Subcutaneous adipose tissue (tissue), 4 donors: ENCODE data around the gene CDH4. TPM values are rescaled to one million over a fixed set of nuclear protein-coding genes. Genes with fewer than 3 reads are reported as not detected.

ENCODE experiments used
- CTCF ChIP-seq: fragments of 450-650 bp; IDR thresholded peaks from one replicate; pipeline ENCODE4 v1.5.1; 2016; ENCODE audit warnings: low read depth, mild to moderate bottlenecking, control low read depth, antibody characterized with exemption, moderate library complexity
- total RNA-seq, 4 donors: library from RNA; depleted of rRNA; stranded (reverse); fragments of >200 nt; gene quantifications; one replicate each; pipeline ENCODE4 v1.1.0, GENCODE V29; 2016

CDH4 gene
- total RNA-seq, 4 donors from 2014 or later: not detected

GRCh38 chr20:61371501-61372136, 119.6 kb downstream of the CDH4 start:
- TF ChIP-seq CTCF: no peak

GRCh38 chr20:61372137-61373054, 120.3 kb downstream of the CDH4 start:
- TF ChIP-seq CTCF: no peak

DNA sequence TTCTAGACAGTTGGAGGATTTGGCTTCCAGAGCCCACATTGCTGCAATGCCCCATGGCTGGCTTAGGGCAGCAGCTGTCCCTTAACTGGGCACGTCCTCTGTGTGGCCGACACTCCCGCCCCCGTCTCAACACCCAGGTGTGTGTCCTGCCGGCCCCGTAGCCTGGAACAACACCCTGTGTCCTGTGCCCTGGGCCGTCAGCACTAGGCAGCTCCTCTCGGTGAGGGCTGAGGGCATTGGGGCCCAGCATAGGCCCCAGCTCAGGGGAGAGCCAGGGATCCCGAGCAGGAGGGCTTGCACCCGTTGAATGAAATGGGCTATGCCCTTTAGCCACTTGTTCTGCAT, 121.0 kb downstream of the CDH4 start:
- TF ChIP-seq CTCF: no peak

GRCh38 chr20:61373956-61374545, 122.0 kb downstream of the CDH4 start:
- TF ChIP-seq CTCF: no peak

DNA sequence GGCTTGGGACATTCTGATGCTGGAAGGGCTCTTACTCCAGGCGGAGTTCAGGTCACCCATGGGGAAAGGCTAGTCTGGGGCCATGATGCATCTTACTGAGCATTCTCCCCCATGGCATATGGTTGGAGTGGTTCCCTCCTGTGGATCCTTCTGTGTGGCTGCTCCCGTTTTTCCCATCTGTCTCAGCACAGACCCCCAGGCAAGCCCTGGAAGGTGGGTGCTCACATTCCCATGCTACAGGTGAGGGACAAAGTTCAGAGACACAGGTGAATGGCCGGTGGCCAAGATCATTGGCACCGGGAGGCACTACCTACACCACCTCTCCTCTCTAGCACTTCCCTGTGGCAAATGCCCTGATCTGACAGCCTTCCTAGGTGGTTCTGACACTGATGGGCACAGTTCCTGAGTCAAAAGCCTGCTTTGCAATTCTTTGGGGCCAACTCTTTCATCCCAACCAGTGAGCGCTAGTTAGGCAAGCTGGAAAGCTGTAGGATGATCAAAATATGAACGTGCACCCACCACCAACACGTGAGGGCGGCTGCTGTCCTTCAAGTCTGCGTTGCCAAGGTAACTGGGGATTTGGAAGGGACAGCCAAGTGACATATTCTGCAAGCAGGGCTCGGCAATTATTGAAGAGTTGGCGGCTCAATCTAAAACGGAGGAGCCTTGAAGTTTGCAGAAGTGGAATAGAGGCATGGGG, 124.6 kb downstream of the CDH4 start:
- no peak for TF ChIP-seq CTCF

DNA sequence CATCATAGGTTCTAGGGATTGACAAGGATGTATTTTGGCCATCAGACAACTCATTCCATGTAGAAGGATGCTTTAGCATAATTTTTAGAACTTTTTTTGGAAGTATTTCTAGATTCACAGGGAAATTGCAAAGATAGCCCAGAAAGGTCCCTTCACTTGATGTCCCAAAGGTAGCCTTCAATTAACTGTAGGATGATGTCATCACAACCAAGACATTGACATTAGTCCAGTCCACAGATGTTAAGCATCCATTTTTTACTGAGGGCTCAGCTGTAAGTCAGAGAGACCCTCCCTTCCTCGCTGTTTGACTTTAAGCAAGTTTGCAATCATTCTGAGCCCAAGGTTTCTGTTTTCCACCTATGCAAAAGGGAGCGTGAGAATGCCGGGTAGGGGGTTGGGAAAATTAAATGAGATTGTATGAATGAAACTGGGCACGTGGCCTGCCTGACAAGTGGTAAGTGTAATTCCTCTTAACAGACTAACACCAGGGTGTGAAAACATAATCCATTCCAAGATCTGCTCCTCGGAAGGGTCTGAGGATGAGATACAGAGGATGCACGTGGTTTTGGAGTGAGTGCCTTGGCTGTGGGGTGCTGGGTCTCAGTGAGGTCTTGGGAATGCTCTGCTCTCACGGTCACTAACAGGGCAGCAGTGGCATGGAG, 126.8 kb downstream of the CDH4 start:
- TF ChIP-seq CTCF: no peak
